ENCODE measurements around the gene PTH2R. TPM values are rescaled to one million over a fixed set of nuclear protein-coding genes. Genes with fewer than 3 reads are reported as not detected.
"Not testable (repeated sequence)": the region's sequence is repeated elsewhere in the genome, so short reads cannot be mapped to it uniquely, and the experiment has no call there.

Gene PTH2R
- total and polyA plus RNA-seq, 2 experiments from 2014 or later: 0.18 to 0.38 TPM

GRCh38 chr2:208515099-208515498, 108.5 kb downstream of the PTH2R start (continued):
- TF ChIP-seq, protein P1, sequence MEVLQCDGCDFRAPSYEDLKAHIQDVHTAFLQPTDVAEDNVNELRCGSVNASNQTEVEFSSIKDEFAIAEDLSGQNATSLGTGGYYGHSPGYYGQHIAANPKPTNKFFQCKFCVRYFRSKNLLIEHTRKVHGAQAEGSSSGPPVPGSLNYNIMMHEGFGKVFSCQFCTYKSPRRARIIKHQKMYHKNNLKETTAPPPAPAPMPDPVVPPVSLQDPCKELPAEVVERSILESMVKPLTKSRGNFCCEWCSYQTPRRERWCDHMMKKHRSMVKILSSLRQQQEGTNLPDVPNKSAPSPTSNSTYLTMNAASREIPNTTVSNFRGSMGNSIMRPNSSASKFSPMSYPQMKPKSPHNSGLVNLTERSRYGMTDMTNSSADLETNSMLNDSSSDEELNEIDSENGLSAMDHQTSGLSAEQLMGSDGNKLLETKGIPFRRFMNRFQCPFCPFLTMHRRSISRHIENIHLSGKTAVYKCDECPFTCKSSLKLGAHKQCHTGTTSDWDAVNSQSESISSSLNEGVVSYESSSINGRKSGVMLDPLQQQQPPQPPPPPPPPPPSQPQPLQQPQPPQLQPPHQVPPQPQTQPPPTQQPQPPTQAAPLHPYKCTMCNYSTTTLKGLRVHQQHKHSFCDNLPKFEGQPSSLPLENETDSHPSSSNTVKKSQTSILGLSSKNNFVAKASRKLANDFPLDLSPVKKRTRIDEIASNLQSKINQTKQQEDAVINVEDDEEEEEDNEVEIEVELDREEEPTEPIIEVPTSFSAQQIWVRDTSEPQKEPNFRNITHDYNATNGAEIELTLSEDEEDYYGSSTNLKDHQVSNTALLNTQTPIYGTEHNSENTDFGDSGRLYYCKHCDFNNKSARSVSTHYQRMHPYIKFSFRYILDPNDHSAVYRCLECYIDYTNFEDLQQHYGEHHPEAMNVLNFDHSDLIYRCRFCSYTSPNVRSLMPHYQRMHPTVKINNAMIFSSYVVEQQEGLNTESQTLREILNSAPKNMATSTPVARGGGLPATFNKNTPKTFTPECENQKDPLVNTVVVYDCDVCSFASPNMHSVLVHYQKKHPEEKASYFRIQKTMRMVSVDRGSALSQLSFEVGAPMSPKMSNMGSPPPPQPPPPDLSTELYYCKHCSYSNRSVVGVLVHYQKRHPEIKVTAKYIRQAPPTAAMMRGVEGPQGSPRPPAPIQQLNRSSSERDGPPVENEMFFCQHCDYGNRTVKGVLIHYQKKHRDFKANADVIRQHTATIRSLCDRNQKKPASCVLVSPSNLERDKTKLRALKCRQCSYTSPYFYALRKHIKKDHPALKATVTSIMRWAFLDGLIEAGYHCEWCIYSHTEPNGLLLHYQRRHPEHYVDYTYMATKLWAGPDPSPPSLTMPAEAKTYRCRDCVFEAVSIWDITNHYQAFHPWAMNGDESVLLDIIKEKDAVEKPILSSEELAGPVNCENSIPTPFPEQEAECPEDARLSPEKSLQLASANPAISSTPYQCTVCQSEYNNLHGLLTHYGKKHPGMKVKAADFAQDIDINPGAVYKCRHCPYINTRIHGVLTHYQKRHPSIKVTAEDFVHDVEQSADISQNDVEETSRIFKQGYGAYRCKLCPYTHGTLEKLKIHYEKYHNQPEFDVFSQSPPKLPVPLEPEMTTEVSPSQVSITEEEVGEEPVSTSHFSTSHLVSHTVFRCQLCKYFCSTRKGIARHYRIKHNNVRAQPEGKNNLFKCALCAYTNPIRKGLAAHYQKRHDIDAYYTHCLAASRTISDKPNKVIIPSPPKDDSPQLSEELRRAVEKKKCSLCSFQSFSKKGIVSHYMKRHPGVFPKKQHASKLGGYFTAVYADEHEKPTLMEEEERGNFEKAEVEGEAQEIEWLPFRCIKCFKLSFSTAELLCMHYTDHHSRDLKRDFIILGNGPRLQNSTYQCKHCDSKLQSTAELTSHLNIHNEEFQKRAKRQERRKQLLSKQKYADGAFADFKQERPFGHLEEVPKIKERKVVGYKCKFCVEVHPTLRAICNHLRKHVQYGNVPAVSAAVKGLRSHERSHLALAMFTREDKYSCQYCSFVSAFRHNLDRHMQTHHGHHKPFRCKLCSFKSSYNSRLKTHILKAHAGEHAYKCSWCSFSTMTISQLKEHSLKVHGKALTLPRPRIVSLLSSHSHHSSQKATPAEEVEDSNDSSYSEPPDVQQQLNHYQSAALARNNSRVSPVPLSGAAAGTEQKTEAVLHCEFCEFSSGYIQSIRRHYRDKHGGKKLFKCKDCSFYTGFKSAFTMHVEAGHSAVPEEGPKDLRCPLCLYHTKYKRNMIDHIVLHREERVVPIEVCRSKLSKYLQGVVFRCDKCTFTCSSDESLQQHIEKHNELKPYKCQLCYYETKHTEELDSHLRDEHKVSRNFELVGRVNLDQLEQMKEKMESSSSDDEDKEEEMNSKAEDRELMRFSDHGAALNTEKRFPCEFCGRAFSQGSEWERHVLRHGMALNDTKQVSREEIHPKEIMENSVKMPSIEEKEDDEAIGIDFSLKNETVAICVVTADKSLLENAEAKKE (CRISPR knock-in tag; IDR thresholded peaks at IDR 0.05): no peak
- TF ChIP-seq STAT1 (IDR thresholded peaks at IDR 0.05; ENCODE audit: unreplicated experiment) (no peak), CREB1 (CRISPR knock-in tag; IDR thresholded peaks at IDR 0.05; ENCODE audit: low read depth) (no peak)
- TF ChIP-seq, protein P2, sequence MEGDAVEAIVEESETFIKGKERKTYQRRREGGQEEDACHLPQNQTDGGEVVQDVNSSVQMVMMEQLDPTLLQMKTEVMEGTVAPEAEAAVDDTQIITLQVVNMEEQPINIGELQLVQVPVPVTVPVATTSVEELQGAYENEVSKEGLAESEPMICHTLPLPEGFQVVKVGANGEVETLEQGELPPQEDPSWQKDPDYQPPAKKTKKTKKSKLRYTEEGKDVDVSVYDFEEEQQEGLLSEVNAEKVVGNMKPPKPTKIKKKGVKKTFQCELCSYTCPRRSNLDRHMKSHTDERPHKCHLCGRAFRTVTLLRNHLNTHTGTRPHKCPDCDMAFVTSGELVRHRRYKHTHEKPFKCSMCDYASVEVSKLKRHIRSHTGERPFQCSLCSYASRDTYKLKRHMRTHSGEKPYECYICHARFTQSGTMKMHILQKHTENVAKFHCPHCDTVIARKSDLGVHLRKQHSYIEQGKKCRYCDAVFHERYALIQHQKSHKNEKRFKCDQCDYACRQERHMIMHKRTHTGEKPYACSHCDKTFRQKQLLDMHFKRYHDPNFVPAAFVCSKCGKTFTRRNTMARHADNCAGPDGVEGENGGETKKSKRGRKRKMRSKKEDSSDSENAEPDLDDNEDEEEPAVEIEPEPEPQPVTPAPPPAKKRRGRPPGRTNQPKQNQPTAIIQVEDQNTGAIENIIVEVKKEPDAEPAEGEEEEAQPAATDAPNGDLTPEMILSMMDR (conservative IDR thresholded peaks at IDR 0.05; ENCODE audit: low read depth in 2 of 2): no peak

DNA sequence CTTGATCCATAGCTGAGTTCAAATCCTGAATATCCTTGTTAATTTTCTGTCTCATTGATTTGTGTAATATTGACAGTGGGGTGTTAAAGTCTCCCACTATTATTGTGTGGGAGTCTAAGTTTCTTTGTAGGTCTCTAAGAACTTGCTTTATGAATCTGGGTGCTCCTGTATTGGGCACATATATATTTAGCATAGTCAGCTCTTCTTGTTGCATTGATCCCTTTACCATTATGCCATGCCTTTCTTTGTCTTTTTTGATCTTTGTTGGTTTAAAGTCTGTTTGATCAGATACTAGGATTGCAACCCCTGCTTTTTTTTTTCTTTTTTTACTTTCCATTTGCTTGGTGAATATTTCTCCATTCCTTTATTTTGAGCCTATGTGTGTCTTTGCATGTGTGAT, 116.5 kb downstream of the PTH2R start:
- peaks cover 48% of the 10 kb centered on the region for H3K9me3 Mint-ChIP-seq
- not testable (repeated sequence) for H3K4me3 ChIP-seq; H3K27me3 ChIP-seq (ENCODE audit: insufficient read depth); ATAC-seq; H3K4me2 ChIP-seq; H3K27ac Mint-ChIP-seq; H3K4me1 ChIP-seq (ENCODE audit: insufficient read depth); H3K36me3 ChIP-seq (ENCODE audit: insufficient read depth); H3K27ac ChIP-seq (ENCODE audit: low read depth); H4K20me1 ChIP-seq (replicated peaks; ENCODE audit: insufficient read depth); H3F3A ChIP-seq (replicated peaks; ENCODE audit: low read depth); H3K9me2 ChIP-seq (ENCODE audit: insufficient read depth); DNase-seq (ENCODE audit: low spot score); H3K79me2 ChIP-seq (replicated peaks; ENCODE audit: insufficient read depth); H2AFZ ChIP-seq; H3K4me3 Mint-ChIP-seq; H3K4me1 Mint-ChIP-seq; H3K27me3 Mint-ChIP-seq (ENCODE audit: insufficient read depth, low read depth, poor library complexity)
- H3K36me3 Mint-ChIP-seq (ENCODE audit: low read depth): peaks cover 22% of the 10 kb centered on the region

GRCh38 chr2:208525165-208525564, 118.6 kb downstream of the PTH2R start:
- not testable (repeated sequence) for H3K4me1 ChIP-seq (ENCODE audit: insufficient read depth); H3K27me3 Mint-ChIP-seq (ENCODE audit: insufficient read depth, low read depth, poor library complexity); H3F3A ChIP-seq (replicated peaks; ENCODE audit: low read depth); H3K27ac ChIP-seq (ENCODE audit: low read depth); H3K36me3 ChIP-seq (ENCODE audit: insufficient read depth); H3K4me3 ChIP-seq; H3K27ac Mint-ChIP-seq; ATAC-seq; H3K4me3 Mint-ChIP-seq; H3K79me2 ChIP-seq (replicated peaks; ENCODE audit: insufficient read depth); H3K27me3 ChIP-seq (ENCODE audit: insufficient read depth); H3K9me2 ChIP-seq (ENCODE audit: insufficient read depth); H4K20me1 ChIP-seq (replicated peaks; ENCODE audit: insufficient read depth); H3K4me1 Mint-ChIP-seq; H3K4me2 ChIP-seq
- H2AFZ ChIP-seq: peak overlapping the region; percentile 92; the same call in 1 of the 2 replicates
- Mint-ChIP-seq H3K36me3 (ENCODE audit: low read depth) (peaks cover 23% of the 10 kb centered on the region), H3K9me3 (peaks cover 49% of the 10 kb centered on the region)
- DNase-seq (ENCODE audit: low spot score): peak; percentile 8

All from GM23338 (cell line).